T-helper 17 cell (primary cell): Measurements from ENCODE around the gene N4BP2L2. TPM values are rescaled to one million over a fixed set of nuclear protein-coding genes. Genes with fewer than 3 reads are reported as not detected.
A peak's percentile ranks its signal among the peaks of the same experiment; 100 is the strongest.

Source experiments
- ATAC-seq: fragments of 150-1000 bp; cut with Tn5 transposase; 2 replicates; pipeline ENCODE4 v1.10.0; 2021; ENCODE audit warnings: mild to moderate bottlenecking, moderate library complexity
- DNase-seq, 3 donors: peaks; one replicate each; pipeline versions ENCODE4 v3.0.0 to v3.0.0-alpha.2; 2020 to 2021
- H3K9me3 ChIP-seq: one replicate; pipeline ENCODE4 v1.7.0; 2013; ENCODE audit warnings: low read length, mild to moderate bottlenecking; ENCODE audit not compliant: control insufficient read depth, poor library complexity, severe bottlenecking
- H3K27ac Mint-ChIP-seq: one replicate; pipeline ENCODE4 v1.8.0; 2022; ENCODE audit warnings: mild to moderate bottlenecking, moderate library complexity, mixed read lengths
- H3K27me3 Mint-ChIP-seq: one replicate; pipeline ENCODE4 v1.8.0; 2022; ENCODE audit warnings: mixed read lengths
- H3K36me3 Mint-ChIP-seq: one replicate; pipeline ENCODE4 v1.8.0; 2022; ENCODE audit warnings: low read depth, mixed read lengths
- H3K4me1 Mint-ChIP-seq: one replicate; pipeline ENCODE4 v1.8.0; 2022; ENCODE audit warnings: mild to moderate bottlenecking, mixed read lengths
- H3K4me3 Mint-ChIP-seq: one replicate; pipeline ENCODE4 v1.8.0; 2022; ENCODE audit warnings: mild to moderate bottlenecking, moderate library complexity, mixed read lengths
- total RNA-seq, 4 donors: library from RNA in 2 of 4; stranded (reverse) in 2 of 4; gene quantifications; one replicate each; pipeline ENCODE4 v1.2.3 and lab custom pipeline; 2022 to 2026

The N4BP2L2 gene
- total RNA-seq, 2 donors from 2014 or later = 185 to 205 TPM

DNA sequence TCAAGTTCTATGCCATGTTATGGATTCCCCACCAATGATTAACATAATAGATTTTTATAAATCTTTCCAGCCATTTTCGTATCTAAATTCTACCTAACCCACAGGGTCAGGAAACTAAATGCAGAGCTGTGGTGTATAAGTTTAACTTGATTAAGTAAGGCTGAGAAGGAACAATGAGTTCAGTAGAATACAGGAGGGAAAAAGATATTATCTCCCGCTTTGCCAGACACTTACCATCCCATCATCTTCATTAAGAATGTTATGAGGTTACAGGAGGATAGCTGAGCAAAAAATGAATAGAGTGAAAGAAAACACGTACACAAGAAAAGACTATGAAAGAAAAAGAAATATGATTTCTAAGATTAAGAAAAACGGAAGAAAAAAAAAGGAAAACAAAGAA lies 27.1 kb downstream of the N4BP2L2 start:
- Mint-ChIP-seq H3K27ac (no peak overlapping the region), H3K36me3 (no peaks in the 10 kb centered on the region), H3K27me3 (no peaks in the 10 kb centered on the region), H3K4me3 (no peak overlapping the region), H3K4me1 (no peaks in the 10 kb centered on the region)
- ATAC-seq (no peak), DNase-seq (no peak)
- H3K9me3 ChIP-seq = no peaks in the 10 kb centered on the region

- DNase-seq (no peak), ATAC-seq (no peak)
- H3K27me3 Mint-ChIP-seq = no peaks in the 10 kb centered on the region
- H3K36me3 Mint-ChIP-seq = no peaks in the 10 kb centered on the region
- H3K4me1 Mint-ChIP-seq = peaks cover 6% of the 10 kb centered on the region
- no peaks in the 10 kb centered on the region for H3K9me3 ChIP-seq
- H3K27ac Mint-ChIP-seq = no peak overlapping the region
- H3K4me3 Mint-ChIP-seq = no peak overlapping the region
Observed at GRCh38 chr13:32504876-32505275, 33.7 kb downstream of the N4BP2L2 start.

DNA sequence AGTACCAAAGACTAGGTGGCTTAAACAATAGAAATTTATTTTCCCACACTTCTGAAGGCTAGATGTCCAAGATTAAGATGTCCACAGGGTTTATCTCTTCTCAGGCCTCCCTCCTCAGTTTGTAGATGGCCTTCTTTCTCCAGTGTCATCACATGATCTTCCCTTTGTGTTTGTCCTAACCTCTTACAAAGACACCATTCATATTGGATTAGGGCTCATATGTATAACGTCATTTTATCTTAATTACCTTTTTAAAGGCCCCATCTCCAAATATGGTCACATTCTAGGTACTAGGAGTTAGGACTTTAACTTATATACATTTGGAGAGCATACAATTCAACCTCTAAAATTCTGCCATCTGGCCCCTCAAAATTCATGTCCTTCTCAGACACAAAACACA lies 34.3 kb downstream of the N4BP2L2 start:
- H3K27me3 Mint-ChIP-seq = no peaks in the 10 kb centered on the region
- peaks cover 8% of the 10 kb centered on the region for H3K4me1 Mint-ChIP-seq
- no peak overlapping the region for H3K4me3 Mint-ChIP-seq
- H3K36me3 Mint-ChIP-seq = no peaks in the 10 kb centered on the region
- no peak overlapping the region for H3K27ac Mint-ChIP-seq
- no peaks in the 10 kb centered on the region for H3K9me3 ChIP-seq
- no peak for ATAC-seq
- DNase-seq = no peak

DNA sequence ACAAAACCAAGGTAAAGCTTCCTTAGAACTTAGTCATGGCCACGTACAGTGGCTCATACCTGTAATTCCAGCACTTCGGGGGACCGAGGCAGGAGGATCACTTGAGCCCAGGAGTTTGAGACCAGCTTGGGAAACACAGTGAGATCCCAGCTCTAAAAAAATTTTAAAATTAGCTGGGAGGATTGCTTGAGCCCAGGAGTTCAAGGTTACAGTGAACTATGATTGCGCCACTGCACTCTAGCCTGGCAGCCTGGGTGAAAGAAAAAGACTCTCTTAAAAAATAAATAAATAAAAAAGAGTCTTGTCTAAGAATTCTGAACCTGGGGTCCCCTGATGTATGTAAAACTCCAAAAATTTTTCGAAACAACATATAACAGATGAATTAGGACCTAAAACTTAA lies 34.9 kb downstream of the N4BP2L2 start:
- Mint-ChIP-seq H3K27me3 (no peaks in the 10 kb centered on the region), H3K27ac (no peak overlapping the region), H3K36me3 (no peaks in the 10 kb centered on the region), H3K4me1 (peaks cover 8% of the 10 kb centered on the region), H3K4me3 (no peak overlapping the region)
- no peaks in the 10 kb centered on the region for H3K9me3 ChIP-seq
- ATAC-seq (no peak), DNase-seq (no peak)

DNA sequence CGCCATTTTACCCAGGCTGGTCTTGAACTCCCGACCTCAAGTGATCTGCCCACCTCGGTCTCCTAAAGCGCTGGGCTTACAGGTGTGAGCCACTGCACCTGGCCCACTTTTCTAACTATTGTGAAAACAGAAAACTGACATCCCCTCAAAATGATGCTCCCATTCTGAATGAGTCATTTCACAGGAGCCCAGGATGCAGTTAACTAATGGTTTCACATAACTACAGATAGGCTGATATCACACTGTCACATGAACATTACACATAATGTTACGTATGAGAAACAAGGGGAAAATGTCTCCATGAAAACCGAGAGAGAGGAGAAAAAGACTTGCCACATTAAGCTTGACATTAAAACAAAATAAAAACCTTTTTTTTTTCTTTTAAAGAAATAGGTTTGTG lies 37.5 kb downstream of the N4BP2L2 start:
- no peaks in the 10 kb centered on the region for H3K9me3 ChIP-seq
- Mint-ChIP-seq H3K4me1 (peaks cover 13% of the 10 kb centered on the region), H3K36me3 (no peaks in the 10 kb centered on the region), H3K27me3 (no peaks in the 10 kb centered on the region), H3K4me3 (no peak overlapping the region), H3K27ac (no peak overlapping the region)
- no peak for DNase-seq
- ATAC-seq = no peak

GRCh38 chr13:32499538-32500210 lies 38.9 kb downstream of the N4BP2L2 start:
- Mint-ChIP-seq H3K4me3 (no peak overlapping the region), H3K27me3 (no peaks in the 10 kb centered on the region), H3K36me3 (no peaks in the 10 kb centered on the region), H3K4me1 (peaks cover 10% of the 10 kb centered on the region), H3K27ac (peak overlapping the region; percentile 1)
- H3K9me3 ChIP-seq = no peaks in the 10 kb centered on the region
- DNase-seq = no peak
- no peak for ATAC-seq

GRCh38 chr13:32497589-32497988 lies 41.0 kb downstream of the N4BP2L2 start:
- ATAC-seq = no peak
- H3K4me3 Mint-ChIP-seq = no peak overlapping the region
- no peaks in the 10 kb centered on the region for H3K9me3 ChIP-seq
- DNase-seq = no peak
- peaks cover 10% of the 10 kb centered on the region for H3K4me1 Mint-ChIP-seq
- no peaks in the 10 kb centered on the region for H3K36me3 Mint-ChIP-seq
- H3K27me3 Mint-ChIP-seq = no peaks in the 10 kb centered on the region
- no peak overlapping the region for H3K27ac Mint-ChIP-seq

GRCh38 chr13:32496599-32497160 lies 41.9 kb downstream of the N4BP2L2 start:
- Mint-ChIP-seq H3K4me1 (peaks cover 8% of the 10 kb centered on the region), H3K36me3 (no peaks in the 10 kb centered on the region), H3K4me3 (no peak overlapping the region), H3K27me3 (no peaks in the 10 kb centered on the region), H3K27ac (peak overlapping the region; percentile 3)
- ATAC-seq = no peak
- H3K9me3 ChIP-seq = no peaks in the 10 kb centered on the region
- DNase-seq = no peak

DNA sequence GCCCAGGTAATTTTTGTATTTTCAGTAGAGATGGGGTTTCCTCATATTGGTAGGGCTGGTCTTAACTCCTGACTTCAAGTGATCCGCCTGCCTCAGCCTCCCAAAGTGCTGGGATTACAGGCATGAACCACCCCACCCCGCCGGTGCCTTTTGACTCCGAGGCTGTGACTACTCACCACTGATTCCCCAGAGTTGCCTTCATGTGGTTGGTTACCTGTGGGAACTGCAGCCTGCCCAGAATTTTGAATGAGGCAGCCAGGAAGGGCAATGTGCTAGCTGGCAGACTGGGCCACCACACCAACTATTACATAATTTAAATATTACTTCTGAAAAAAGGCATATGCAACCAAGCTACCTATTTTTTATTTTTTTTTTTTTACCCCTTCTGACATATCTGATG lies 42.8 kb downstream of the N4BP2L2 start:
- Mint-ChIP-seq H3K27me3 (no peaks in the 10 kb centered on the region), H3K4me1 (peaks cover 8% of the 10 kb centered on the region), H3K4me3 (no peak overlapping the region), H3K27ac (no peak overlapping the region), H3K36me3 (no peaks in the 10 kb centered on the region)
- no peaks in the 10 kb centered on the region for H3K9me3 ChIP-seq
- no peak for DNase-seq
- no peak for ATAC-seq

DNA sequence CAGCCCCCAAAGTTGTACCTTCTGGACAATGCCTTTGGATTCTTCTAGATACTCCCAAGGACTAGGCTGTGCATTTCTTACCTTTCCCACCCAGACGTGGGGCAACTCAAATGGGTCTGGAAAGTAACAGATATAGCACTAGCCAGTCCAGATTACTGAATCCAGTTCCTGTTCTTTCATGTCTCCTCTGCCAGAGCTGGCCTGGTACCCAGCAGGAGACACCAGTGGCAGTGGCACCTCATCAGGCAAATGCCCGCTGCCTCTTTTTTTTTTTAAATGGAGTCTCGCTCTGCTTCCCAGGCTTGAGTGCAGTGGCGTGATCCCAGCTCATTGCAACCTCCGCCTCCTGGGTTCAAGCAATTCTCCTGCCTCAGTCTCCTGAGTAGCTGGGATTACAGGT lies 43.2 kb downstream of the N4BP2L2 start:
- Mint-ChIP-seq H3K27me3 (no peaks in the 10 kb centered on the region), H3K36me3 (no peaks in the 10 kb centered on the region), H3K27ac (peak overlapping the region; percentile 11), H3K4me1 (peaks cover 8% of the 10 kb centered on the region), H3K4me3 (no peak overlapping the region)
- no peak for DNase-seq
- ATAC-seq = no peak
- H3K9me3 ChIP-seq = no peaks in the 10 kb centered on the region

DNA sequence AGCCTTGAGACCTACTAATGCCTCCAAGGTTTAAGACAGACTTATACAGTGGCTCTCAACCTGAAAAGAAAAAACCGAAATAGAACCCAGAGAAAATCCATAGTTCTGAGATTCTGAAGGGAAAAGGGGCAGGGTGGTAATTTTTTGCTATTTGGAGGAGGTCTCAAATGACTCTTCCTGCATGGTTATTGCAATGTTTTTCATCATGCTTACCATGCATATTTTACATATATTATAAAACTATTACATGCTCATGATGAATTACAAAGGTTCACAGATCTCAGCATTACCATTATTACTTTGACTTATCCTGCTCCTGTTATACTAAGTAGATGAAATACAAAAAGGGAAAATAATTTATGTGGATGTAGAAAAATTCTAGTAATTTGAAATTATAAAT lies 47.6 kb downstream of the N4BP2L2 start:
- H3K36me3 Mint-ChIP-seq = no peaks in the 10 kb centered on the region
- H3K27ac Mint-ChIP-seq = no peak overlapping the region
- no peaks in the 10 kb centered on the region for H3K27me3 Mint-ChIP-seq
- no peak overlapping the region for H3K4me3 Mint-ChIP-seq
- no peaks in the 10 kb centered on the region for H3K4me1 Mint-ChIP-seq
- no peak for ATAC-seq
- H3K9me3 ChIP-seq = no peaks in the 10 kb centered on the region
- DNase-seq = no peak

GRCh38 chr13:32476892-32477291 lies 61.7 kb downstream of the N4BP2L2 start:
- peaks cover 2% of the 10 kb centered on the region for H3K36me3 Mint-ChIP-seq
- no peak overlapping the region for H3K4me3 Mint-ChIP-seq
- no peak overlapping the region for H3K27ac Mint-ChIP-seq
- ATAC-seq (no peak), DNase-seq (no peak)
- peaks cover 5% of the 10 kb centered on the region for H3K4me1 Mint-ChIP-seq
- no peaks in the 10 kb centered on the region for H3K9me3 ChIP-seq
- no peaks in the 10 kb centered on the region for H3K27me3 Mint-ChIP-seq

DNA sequence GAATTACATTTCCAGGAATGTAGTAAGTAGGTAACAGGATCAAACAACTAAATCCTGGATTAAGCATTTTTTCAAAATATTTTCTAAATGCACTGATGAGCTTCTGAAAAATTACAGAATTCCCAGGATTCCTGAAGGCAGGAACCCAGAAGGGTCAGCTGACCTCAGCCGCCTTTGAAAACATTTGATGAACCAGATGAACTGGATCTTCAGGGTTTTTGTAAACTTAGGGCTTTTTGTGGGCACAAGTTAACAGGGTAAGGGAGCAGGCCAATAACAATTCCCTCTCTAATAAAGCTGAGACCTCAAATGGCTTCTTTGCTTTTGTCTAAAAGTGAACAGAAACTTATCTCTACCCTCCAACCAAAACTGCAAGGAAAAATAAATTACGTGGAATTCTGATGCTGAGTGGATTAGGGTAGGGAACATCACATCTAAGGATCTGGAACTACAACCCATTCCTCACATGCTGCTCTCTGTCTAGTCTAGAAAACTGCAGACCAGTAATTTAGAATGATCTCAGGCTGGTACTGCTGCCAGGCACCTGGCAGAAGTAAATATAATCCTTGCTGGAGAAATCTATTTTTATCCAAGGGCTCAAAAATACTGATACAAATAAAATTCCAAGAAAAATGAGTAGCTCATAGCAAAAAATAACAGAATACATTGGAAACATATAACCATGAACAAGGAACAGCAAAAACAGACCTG lies 62.4 kb downstream of the N4BP2L2 start:
- no peak for DNase-seq
- H3K27me3 Mint-ChIP-seq = no peaks in the 10 kb centered on the region

More for the DNA sequence above, 62.4 kb downstream of the N4BP2L2 start:
- H3K4me1 Mint-ChIP-seq = peaks cover 6% of the 10 kb centered on the region
- no peak overlapping the region for H3K4me3 Mint-ChIP-seq
- no peak for ATAC-seq
- peaks cover 2% of the 10 kb centered on the region for H3K36me3 Mint-ChIP-seq
- H3K9me3 ChIP-seq = no peaks in the 10 kb centered on the region
- H3K27ac Mint-ChIP-seq = no peak overlapping the region
